ENCODE data around the gene COMTD1. TPM values are rescaled to one million over a fixed set of nuclear protein-coding genes. Genes with fewer than 3 reads are reported as not detected.
A peak's percentile ranks its signal among the peaks of the same experiment; 100 is the strongest.

Gene COMTD1
- total RNA-seq, 2 donors from 2014 or later: 22.3 to 58.9 TPM

- H3K36me3 Mint-ChIP-seq: no peaks in the 10 kb centered on the region
- H3K27ac Mint-ChIP-seq: no peak overlapping the region
- H3K27me3 Mint-ChIP-seq: no peaks in the 10 kb centered on the region
- DNase-seq (ENCODE audit: low spot score) (no peak), ATAC-seq (no peak)
- no peaks in the 10 kb centered on the region for H3K9me3 Mint-ChIP-seq
- peaks cover 2 to 6% of the 10 kb centered on the region in 2 donors for H3K4me1 Mint-ChIP-seq (ENCODE audit: low read depth in 2 of 2)
- no peak overlapping the region for H3K4me3 Mint-ChIP-seq
These were observed 2.7 kb upstream of the COMTD1 start for GRCh38 chr10:75238182-75239095.

- Mint-ChIP-seq H3K36me3 (peaks cover 5% of the 10 kb centered on the region), H3K4me1 (ENCODE audit: low read depth in 2 of 2) (peaks cover 6 to 8% of the 10 kb centered on the region in 2 donors), H3K4me3 (peak overlapping the region; percentile 53), H3K27me3 (no peaks in the 10 kb centered on the region), H3K27ac (peak overlapping the region; percentile 38 to 49), H3K9me3 (no peaks in the 10 kb centered on the region)
- ATAC-seq (no peak), DNase-seq (ENCODE audit: low spot score) (no peak)
These were observed 545 bp upstream of the COMTD1 start for GRCh38 chr10:75236178-75236825.

GRCh38 chr10:75234683-75235374 is 928 bp downstream of the COMTD1 start:
- Mint-ChIP-seq H3K27me3 (no peaks in the 10 kb centered on the region), H3K36me3 (peaks cover 17% of the 10 kb centered on the region), H3K9me3 (no peaks in the 10 kb centered on the region), H3K4me1 (ENCODE audit: low read depth in 2 of 2) (peaks cover 13 to 15% of the 10 kb centered on the region in 2 donors), H3K27ac (peak overlapping the region; percentile 81 to 87), H3K4me3 (peak overlapping the region; percentile 75)
- ATAC-seq (peak; percentile 7 to 21), DNase-seq (ENCODE audit: low spot score) (peak; percentile 66)

GRCh38 chr10:75234017-75234682 is 1.6 kb downstream of the COMTD1 start:
- ATAC-seq: peak; percentile 88 to 93
- Mint-ChIP-seq H3K4me3 (peak overlapping the region; percentile 75), H3K27me3 (no peaks in the 10 kb centered on the region), H3K27ac (peak overlapping the region; percentile 81 to 87), H3K36me3 (peaks cover 20% of the 10 kb centered on the region), H3K9me3 (no peaks in the 10 kb centered on the region), H3K4me1 (ENCODE audit: low read depth in 2 of 2) (peaks cover 13 to 17% of the 10 kb centered on the region in 2 donors)
- DNase-seq (ENCODE audit: low spot score): peak; percentile 97

- peak overlapping the region; percentile 75 for H3K4me3 Mint-ChIP-seq
- H3K4me1 Mint-ChIP-seq (ENCODE audit: low read depth in 2 of 2): peaks cover 15 to 17% of the 10 kb centered on the region in 2 donors
- H3K27me3 Mint-ChIP-seq: no peaks in the 10 kb centered on the region
- DNase-seq (ENCODE audit: low spot score) (no peak), ATAC-seq (no peak)
- peak overlapping the region; percentile 81 to 87 for H3K27ac Mint-ChIP-seq
- peaks cover 24% of the 10 kb centered on the region for H3K36me3 Mint-ChIP-seq
- H3K9me3 Mint-ChIP-seq: no peaks in the 10 kb centered on the region
These were observed 2.2 kb downstream of the COMTD1 start for GRCh38 chr10:75233444-75234016.

GRCh38 chr10:75231672-75232581 is 3.8 kb downstream of the COMTD1 start:
- no peak for ATAC-seq

GRCh38 chr10:75230600-75231038 is 5.1 kb downstream of the COMTD1 start:
- no peaks in the 10 kb centered on the region for H3K9me3 Mint-ChIP-seq
- H3K4me3 Mint-ChIP-seq: peak overlapping the region; percentile 18
- ATAC-seq (peak; percentile 45 to 49), DNase-seq (ENCODE audit: low spot score) (peak; percentile 93)
- H3K36me3 Mint-ChIP-seq: peaks cover 27% of the 10 kb centered on the region
- peak overlapping the region; percentile 67 to 94 for H3K27ac Mint-ChIP-seq
- no peaks in the 10 kb centered on the region for H3K27me3 Mint-ChIP-seq
- peaks cover 12 to 18% of the 10 kb centered on the region in 2 donors for H3K4me1 Mint-ChIP-seq (ENCODE audit: low read depth in 2 of 2)

More at GRCh38 chr10:75231672-75232581, 3.8 kb downstream of the COMTD1 start:
- Mint-ChIP-seq H3K27me3 (no peaks in the 10 kb centered on the region), H3K27ac (peak overlapping the region; percentile 67 to 94), H3K9me3 (no peaks in the 10 kb centered on the region), H3K4me3 (no peak overlapping the region), H3K4me1 (ENCODE audit: low read depth in 2 of 2) (peaks cover 16 to 17% of the 10 kb centered on the region in 2 donors), H3K36me3 (peaks cover 27% of the 10 kb centered on the region)
- no peak for DNase-seq (ENCODE audit: low spot score)

- H3K9me3 Mint-ChIP-seq: no peaks in the 10 kb centered on the region
- no peak overlapping the region for H3K4me3 Mint-ChIP-seq
- peak overlapping the region; percentile 67 to 94 for H3K27ac Mint-ChIP-seq
- DNase-seq (ENCODE audit: low spot score): no peak
- peaks cover 30% of the 10 kb centered on the region for H3K36me3 Mint-ChIP-seq
- ATAC-seq: no peak
- no peaks in the 10 kb centered on the region for H3K27me3 Mint-ChIP-seq
- H3K4me1 Mint-ChIP-seq (ENCODE audit: low read depth in 2 of 2): peaks cover 16 to 23% of the 10 kb centered on the region in 2 donors
These were observed 5.8 kb downstream of the COMTD1 start for GRCh38 chr10:75229971-75230370.

- Mint-ChIP-seq H3K27me3 (no peaks in the 10 kb centered on the region), H3K4me3 (no peak overlapping the region), H3K4me1 (ENCODE audit: low read depth in 2 of 2) (peaks cover 28 to 32% of the 10 kb centered on the region in 2 donors), H3K9me3 (no peaks in the 10 kb centered on the region), H3K27ac (peak overlapping the region; percentile 14 to 47), H3K36me3 (peaks cover 41% of the 10 kb centered on the region)
- ATAC-seq (no peak), DNase-seq (ENCODE audit: low spot score) (no peak)
These were observed 6.9 kb downstream of the COMTD1 start for GRCh38 chr10:75228834-75229233.

- Mint-ChIP-seq H3K4me3 (no peak overlapping the region), H3K9me3 (no peaks in the 10 kb centered on the region), H3K4me1 (ENCODE audit: low read depth in 2 of 2) (peaks cover 30 to 32% of the 10 kb centered on the region in 2 donors), H3K36me3 (peaks cover 42% of the 10 kb centered on the region), H3K27ac (peak overlapping the region; percentile 14 to 47), H3K27me3 (no peaks in the 10 kb centered on the region)
- DNase-seq (ENCODE audit: low spot score) (no peak), ATAC-seq (no peak)
These were observed 7.5 kb downstream of the COMTD1 start for GRCh38 chr10:75228278-75228677.

GRCh38 chr10:75226656-75227055 is 9.1 kb downstream of the COMTD1 start:
- no peak overlapping the region for H3K4me3 Mint-ChIP-seq
- H3K36me3 Mint-ChIP-seq: peaks cover 46% of the 10 kb centered on the region
- ATAC-seq (no peak), DNase-seq (ENCODE audit: low spot score) (no peak)
- H3K9me3 Mint-ChIP-seq: no peaks in the 10 kb centered on the region
- H3K4me1 Mint-ChIP-seq (ENCODE audit: low read depth in 2 of 2): peaks cover 29 to 30% of the 10 kb centered on the region in 2 donors
- H3K27ac Mint-ChIP-seq: no peak overlapping the region
- no peaks in the 10 kb centered on the region for H3K27me3 Mint-ChIP-seq

GRCh38 chr10:75226095-75226494 is 9.7 kb downstream of the COMTD1 start:
- Mint-ChIP-seq H3K9me3 (no peaks in the 10 kb centered on the region), H3K4me3 (no peak overlapping the region), H3K27me3 (no peaks in the 10 kb centered on the region), H3K36me3 (peaks cover 43% of the 10 kb centered on the region), H3K27ac (peak overlapping the region in 1 of 2 donors; percentile 48), H3K4me1 (ENCODE audit: low read depth in 2 of 2) (peaks cover 26 to 30% of the 10 kb centered on the region in 2 donors)
- no peak for DNase-seq (ENCODE audit: low spot score)
- ATAC-seq: no peak
